ENCODE data around the gene ABCC3. TPM values are rescaled to one million over a fixed set of nuclear protein-coding genes. Genes with fewer than 3 reads are reported as not detected.

ABCC3 gene
- total RNA-seq, 4 donors from 2014 or later: 2.0 to 18.7 (median 5.1) TPM

- Histone ChIP-seq H3K36me3 (no peaks in the 10 kb centered on the region), H3K4me3 (no peak overlapping the region), H3K27ac (peak overlapping the region in 2 of 4 donors; percentile 6 to 24), H3K9me3 (no peaks in the 10 kb centered on the region), H3K27me3 (peaks cover 34% of the 10 kb centered on the region), H3K4me1 (peaks cover 0 to 22% (median 11%) of the 10 kb centered on the region in 3 donors)
- peak; percentile 76 for ATAC-seq
- TF ChIP-seq, protein P1, sequence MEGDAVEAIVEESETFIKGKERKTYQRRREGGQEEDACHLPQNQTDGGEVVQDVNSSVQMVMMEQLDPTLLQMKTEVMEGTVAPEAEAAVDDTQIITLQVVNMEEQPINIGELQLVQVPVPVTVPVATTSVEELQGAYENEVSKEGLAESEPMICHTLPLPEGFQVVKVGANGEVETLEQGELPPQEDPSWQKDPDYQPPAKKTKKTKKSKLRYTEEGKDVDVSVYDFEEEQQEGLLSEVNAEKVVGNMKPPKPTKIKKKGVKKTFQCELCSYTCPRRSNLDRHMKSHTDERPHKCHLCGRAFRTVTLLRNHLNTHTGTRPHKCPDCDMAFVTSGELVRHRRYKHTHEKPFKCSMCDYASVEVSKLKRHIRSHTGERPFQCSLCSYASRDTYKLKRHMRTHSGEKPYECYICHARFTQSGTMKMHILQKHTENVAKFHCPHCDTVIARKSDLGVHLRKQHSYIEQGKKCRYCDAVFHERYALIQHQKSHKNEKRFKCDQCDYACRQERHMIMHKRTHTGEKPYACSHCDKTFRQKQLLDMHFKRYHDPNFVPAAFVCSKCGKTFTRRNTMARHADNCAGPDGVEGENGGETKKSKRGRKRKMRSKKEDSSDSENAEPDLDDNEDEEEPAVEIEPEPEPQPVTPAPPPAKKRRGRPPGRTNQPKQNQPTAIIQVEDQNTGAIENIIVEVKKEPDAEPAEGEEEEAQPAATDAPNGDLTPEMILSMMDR (IDR thresholded peaks at IDR 0.05): no peak
- 0% methylated on average over 2 of the region's 13 CpGs; no CpG with 5 or more reads in 1 of the 2 donors for WGBS, 2 donors (ENCODE audit: low coverage in 1 of 2)
These were observed 30.2 kb upstream of the ABCC3 start for GRCh38 chr17:50604513-50604912.

DNA sequence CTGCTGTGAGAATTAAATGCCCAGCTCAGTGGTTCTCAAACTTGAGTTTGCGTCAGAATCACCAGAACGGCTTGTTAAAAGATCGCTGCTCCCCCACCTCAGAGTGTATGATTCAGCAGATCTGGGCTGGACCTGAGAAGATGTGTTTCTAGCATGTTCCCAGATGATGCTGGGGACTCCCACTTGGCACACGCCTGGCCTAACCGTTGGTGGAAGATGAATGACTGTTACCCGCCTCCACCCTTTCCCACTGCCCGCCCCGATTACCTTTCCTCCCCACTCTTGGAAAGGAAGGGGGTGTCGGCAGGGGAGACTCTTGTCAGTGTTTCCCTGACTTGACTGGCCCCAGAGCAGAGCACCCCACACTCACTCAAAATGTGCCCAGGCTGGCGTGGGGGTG, 29.3 kb upstream of the ABCC3 start:
- Histone ChIP-seq H3K27ac (no peak overlapping the region), H3K9me3 (no peaks in the 10 kb centered on the region), H3K27me3 (peaks cover 39% of the 10 kb centered on the region), H3K4me3 (no peak overlapping the region), H3K4me1 (peaks cover 0 to 22% (median 11%) of the 10 kb centered on the region in 3 donors), H3K36me3 (no peaks in the 10 kb centered on the region)
- TF ChIP-seq EP300 (IDR thresholded peaks at IDR 0.05) (no peak), POLR2A (IDR thresholded peaks at IDR 0.05) (no peak), POLR2AphosphoS5 (IDR thresholded peaks at IDR 0.05) (no peak)
- TF ChIP-seq, protein P1 (IDR thresholded peaks at IDR 0.05): no peak
- WGBS, 2 donors (ENCODE audit: low coverage in 1 of 2): 82% methylated on average over 4 of the region's 10 CpGs; no CpG with 5 or more reads in 1 of the 2 donors
- no peak for ATAC-seq

DNA sequence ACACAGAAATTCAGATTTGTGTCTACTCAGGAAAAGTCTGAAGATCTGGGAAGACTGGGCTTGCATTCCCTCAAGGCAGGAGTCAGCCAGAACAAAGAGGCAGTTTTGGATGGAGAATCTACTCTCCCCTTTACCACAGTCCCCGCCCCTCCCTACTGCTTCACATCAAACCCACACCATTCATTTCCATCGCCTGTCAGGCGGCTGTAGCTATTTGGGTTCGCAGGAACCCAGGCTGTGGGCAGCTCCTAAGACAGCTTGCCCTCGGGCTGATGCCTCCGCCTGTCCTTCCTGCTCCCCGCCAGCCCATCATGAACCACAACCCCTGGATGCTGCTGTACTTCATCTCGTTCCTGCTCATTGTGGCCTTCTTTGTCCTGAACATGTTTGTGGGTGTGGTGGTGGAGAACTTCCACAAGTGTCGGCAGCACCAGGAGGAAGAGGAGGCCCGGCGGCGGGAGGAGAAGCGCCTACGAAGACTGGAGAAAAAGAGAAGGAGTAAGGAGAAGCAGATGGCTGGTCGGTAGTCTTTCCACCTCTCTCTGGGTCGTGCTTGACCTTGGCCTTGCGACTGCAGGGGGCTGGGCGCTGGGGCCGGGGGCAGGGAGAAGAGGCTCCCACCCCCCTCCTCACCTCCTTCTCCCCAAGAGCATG, 27.0 kb upstream of the ABCC3 start:
- H3K9me3 ChIP-seq: no peaks in the 10 kb centered on the region
- H3K4me1 ChIP-seq: peaks cover 0 to 22% (median 11%) of the 10 kb centered on the region in 3 donors
- 93 to 95% methylated on average over 4 to 6 of the region's 19 CpGs for WGBS, 2 donors (ENCODE audit: low coverage in 1 of 2)
- peaks cover 32% of the 10 kb centered on the region for H3K27me3 ChIP-seq
- no peak for TF ChIP-seq EP300 (IDR thresholded peaks at IDR 0.05)
- no peak for ATAC-seq
- H3K4me3 ChIP-seq: no peak overlapping the region
- H3K36me3 ChIP-seq: no peaks in the 10 kb centered on the region
- no peak overlapping the region for H3K27ac ChIP-seq

- H3K4me1 ChIP-seq: peaks cover 0 to 26% (median 11%) of the 10 kb centered on the region in 3 donors
- WGBS, 2 donors (ENCODE audit: low coverage in 1 of 2): 77 to 100% methylated on average over 4 to 12 of the region's 22 CpGs
These were observed 25.8 kb upstream of the ABCC3 start for GRCh38 chr17:50608700-50609379.

DNA sequence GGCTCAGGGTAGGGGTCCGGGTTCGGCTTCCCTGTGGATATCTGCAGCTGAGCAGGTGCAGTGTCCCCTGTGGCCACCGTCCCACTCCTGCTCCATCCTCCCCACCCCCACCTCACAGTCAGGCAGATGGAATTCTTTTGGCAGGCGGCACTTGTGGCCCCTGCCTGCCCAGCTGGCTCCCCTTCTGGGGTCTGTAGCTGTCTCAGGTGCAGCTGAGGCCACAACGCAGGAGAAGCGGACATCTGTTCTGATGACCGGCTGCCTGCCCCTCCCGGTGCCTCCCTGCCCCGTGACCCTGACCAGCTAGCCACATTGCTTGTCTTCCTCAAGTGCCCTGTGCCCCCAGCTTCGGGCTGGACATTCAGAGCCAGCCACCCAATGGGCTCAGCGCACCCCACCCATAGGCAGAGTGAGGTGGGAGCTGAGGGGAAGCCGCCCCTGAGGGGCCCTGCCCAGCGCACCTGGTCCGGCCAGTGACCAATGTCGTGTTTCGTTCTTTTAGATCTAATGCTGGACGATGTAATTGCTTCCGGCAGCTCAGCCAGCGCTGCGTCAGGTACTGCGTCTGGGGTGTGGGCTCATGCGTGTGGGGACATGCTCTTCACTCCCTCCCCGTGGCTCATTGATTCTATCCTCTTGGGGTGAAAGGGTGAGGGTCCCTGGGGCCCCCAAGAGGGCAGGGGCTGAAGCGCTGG, 25.2 kb upstream of the ABCC3 start:
- H3K36me3 ChIP-seq: no peaks in the 10 kb centered on the region
- ATAC-seq: no peak

More at GRCh38 chr17:50608700-50609379, 25.8 kb upstream of the ABCC3 start:
- no peaks in the 10 kb centered on the region for H3K9me3 ChIP-seq
- H3K27me3 ChIP-seq: peaks cover 24% of the 10 kb centered on the region
- H3K36me3 ChIP-seq: no peaks in the 10 kb centered on the region
- no peak overlapping the region for H3K4me3 ChIP-seq
- H3K27ac ChIP-seq: no peak overlapping the region
- no peak for ATAC-seq
- TF ChIP-seq, protein P1 (IDR thresholded peaks at IDR 0.05): no peak
- TF ChIP-seq POLR2A (IDR thresholded peaks at IDR 0.05): no peak

More for the DNA sequence above, 25.2 kb upstream of the ABCC3 start:
- WGBS, 2 donors (ENCODE audit: low coverage in 1 of 2): 77% methylated on average over 5 of the region's 24 CpGs; no CpG with 5 or more reads in 1 of the 2 donors
- H3K4me3 ChIP-seq: no peak overlapping the region
- H3K9me3 ChIP-seq: no peaks in the 10 kb centered on the region
- peaks cover 24% of the 10 kb centered on the region for H3K27me3 ChIP-seq
- no peak overlapping the region for H3K27ac ChIP-seq
- TF ChIP-seq EP300 (IDR thresholded peaks at IDR 0.05): no peak
- TF ChIP-seq, protein P1 (IDR thresholded peaks at IDR 0.05): no peak
- no peak for TF ChIP-seq POLR2A (IDR thresholded peaks at IDR 0.05)
- TF ChIP-seq POLR2AphosphoS5 (IDR thresholded peaks at IDR 0.05): no peak
- peaks cover 0 to 21% (median 5%) of the 10 kb centered on the region in 3 donors for H3K4me1 ChIP-seq
